HG02870 (cell line): ENCODE measurements around the gene MARCOL.

ENCODE experiments used
- ATAC-seq: cut with Tn5 transposase; IDR thresholded peaks from one replicate; pipeline ENCODE4 v1.9.1; 2021; ENCODE audit warnings: mild to moderate bottlenecking, moderate library complexity; ENCODE audit not compliant: unreplicated experiment

MARCOL gene, protein sequence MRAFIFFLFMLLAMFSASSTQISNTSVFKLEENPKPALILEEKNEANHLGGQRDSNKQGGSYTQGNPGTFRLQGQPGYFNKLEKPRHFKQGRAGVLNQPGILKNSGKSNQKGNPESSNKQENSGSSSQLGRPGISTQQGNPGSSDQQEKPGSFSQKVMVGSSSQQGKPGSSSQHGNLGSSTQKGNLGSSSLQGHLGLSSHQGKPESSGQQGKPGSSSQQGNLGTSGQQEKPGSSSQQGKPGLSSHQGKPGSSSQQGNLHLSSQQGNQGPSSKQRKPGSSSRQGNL

DNA sequence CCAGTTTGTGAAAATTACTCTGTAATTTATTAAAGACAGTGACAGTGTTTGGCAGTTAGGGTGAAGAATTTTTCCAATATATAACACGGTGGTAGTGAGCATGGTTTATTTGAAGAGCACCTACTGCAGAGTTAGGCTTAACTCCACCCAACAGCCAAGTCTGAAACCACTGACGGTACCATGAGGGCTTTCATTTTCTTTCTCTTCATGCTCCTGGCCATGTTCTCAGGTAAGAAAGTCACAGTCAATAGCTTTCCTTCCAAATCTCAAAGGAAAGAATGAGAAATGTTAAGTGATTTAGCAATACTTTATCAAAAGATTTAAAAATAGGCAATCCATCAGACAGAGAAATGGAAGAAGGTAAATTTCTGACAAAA, at the start of gene MARCOL:
MARCOL (plus strand) TSS at position 108 of the 377 bp plus-strand sequence; CDS start at position 181, 73 bp downstream.
- ATAC-seq: no peak

DNA sequence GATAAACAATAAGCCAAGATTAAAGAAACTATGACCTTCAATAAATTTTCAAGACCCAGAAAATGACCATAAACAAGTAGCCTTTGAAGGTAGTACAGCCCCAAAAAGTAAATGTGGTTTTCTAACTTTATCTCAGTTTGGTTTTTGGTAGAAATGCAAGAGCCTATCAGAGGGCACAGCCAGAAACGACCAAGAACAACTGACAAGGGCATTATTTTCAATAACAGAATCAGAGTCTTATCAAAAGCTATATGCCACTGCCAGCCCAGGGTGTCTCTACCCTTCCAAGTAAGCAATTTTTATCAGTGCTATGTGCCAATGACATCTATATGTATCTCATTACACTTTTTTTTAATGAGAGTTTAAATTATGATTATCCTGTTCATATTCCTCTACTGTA, 47.3 kb upstream of the MARCOL start:
- ATAC-seq: no peak

DNA sequence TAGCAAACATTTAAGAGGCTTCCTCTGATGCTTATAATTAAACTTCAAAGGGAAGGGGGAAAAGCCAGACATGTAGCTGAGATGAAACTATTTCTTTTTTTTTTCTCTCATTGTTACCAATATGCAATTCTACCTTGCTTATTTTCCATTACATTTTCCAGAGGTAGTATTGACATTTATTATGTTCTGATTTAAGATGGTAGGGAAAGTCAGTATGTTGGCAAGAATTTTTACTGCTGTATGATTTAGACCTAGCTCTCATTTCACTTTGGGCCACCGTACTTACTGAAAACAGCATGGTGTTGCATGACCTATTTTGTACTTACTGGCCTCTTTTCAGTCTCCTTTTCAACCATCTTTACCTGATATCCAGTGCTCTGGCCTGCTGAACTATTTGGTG, 45.1 kb upstream of the MARCOL start:
- ATAC-seq: no peak

DNA sequence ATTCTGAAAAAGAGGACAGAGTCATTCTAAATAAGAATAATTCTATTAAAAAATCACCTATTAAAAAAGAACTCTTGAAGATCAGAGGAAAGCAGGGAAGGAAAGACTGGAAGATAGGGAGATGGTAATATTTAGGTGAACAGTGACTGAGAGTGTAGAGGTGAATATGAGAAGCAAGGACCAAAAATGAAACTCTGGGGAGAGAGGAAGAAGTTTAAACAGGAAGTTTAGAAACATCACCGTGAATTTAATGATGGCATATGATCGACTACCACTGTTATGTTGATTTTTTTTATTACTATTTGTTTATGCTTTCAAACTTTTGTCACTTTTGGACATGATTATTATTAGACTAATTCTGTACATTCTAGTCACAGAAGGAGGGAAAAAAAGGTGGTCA, 37.2 kb upstream of the MARCOL start:
- no peak for ATAC-seq

DNA sequence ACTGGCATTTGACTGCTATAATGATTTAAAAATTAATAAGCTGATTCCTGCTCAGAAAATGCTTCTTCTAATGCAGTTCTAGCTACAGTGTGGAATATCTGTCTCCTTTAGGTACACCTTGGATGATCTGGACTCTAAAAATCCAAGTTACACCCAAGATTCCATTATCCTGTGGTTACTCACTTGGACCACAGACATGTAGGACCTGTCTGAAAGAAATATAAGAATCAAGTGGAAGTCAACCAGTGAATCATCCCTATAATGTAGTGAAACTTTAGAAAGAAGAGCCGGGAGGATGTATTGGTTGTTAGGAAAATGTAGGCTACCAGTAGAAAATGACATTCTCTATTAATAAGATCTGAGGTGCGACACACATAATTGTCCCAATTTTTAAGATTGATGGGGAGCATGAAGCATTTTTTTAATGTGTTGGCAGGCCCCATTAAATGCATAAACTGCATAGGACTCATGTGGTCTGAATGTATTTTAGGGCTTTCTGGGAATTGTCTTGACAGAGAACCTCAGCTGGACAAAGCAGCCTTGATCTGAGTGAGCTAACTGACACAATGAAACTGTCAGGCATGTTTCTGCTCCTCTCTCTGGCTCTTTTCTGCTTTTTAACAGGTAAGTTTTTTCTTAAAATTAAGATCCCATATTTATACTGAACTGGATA, 35.7 kb upstream of the MARCOL start, which contains the start of gene SPINK6:
SPINK6 (plus strand) TSS at position 512 of the 673 bp plus-strand sequence; CDS start at position 567, 55 bp downstream.
- no peak for ATAC-seq

DNA sequence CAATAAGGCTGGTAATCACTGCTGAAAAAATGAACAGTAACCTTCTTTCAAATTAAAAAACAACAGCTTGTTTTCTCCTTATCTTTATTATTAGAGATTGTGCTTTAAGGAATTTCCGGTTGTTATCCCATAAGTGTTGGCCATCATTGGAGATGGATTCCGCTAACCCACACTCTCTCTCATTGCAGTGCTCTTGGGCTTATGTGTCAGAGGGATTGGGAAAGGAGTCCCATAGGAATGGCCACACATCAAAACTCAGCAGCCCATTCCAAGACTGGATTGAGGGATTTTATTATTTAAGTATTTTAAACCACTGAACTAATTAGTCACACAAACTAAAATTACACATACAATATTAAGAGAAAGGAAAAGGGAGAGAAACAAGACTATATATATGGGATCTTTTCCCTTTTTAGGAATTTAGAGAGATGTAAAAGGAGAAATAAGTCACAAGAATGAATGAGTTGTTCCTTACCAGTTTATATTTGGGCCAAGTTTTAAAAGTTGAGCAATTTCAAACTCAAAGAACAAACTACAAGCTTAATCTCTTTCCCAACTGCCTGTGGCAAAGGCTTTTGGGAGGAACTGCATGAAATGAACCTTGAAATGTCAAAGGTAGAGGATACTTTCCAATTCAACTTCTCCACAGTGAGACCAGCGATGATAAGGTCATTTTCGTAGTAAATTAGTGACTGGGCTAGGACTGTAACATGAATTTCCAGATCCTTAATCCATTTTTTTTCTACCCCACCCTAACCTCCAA, 33.1 kb upstream of the MARCOL start:
- no peak for ATAC-seq

DNA sequence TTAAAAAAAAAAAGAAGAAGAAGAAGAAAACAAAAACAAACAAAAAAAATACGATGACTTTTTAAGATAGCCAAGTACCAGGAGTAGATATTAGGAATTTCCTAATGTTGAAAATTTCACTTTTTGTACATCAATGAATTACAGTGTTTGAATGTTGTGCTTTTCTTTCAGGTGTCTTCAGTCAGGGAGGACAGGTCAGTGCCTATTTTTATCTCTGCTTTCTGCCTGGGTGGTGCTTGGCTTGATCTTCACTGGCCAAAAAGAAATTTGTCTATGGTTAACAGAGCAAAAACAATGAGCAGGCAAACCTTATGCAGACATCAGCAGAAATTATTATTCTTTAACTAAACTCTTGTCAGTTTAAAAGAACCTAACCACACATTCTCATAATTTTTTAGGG, 32.5 kb upstream of the MARCOL start:
- no peak for ATAC-seq

DNA sequence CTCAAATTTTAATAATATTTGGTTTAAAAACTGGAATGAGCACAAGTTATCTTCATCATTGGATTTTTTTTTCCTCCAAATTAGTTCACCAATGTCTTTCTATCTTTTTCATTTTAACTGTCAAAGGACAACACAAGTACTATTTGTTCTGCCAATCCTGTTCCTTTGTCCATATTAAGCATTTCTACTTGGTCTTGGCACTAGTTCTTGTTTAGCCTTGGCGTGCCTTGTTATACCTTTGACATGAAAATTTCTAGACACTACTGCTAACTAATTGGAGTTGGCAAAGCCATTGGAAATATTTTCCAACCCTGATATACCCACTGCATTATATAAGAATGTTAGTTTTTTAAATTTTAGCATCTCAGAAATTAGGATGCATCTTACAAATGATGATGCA, 31.7 kb upstream of the MARCOL start:
- no peak for ATAC-seq

DNA sequence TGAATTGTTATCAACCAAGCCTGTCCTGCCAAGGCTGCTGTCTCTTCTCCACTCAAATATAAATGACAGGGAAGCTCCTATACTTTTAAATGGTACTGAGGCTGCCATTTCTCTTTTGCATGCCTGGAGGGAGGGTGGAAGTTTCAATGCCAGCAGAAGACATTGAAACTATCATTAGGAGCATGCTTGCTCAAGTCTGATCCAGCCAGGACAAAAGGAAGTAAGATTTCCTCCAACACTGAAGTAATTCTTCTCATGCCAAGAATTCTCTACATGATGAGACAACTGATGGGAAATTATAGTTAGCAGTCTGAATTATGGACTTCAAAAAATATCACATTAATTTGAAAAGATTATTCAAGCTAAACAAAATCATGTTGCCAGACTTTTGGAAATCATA, 30.1 kb upstream of the MARCOL start:
- no peak for ATAC-seq

DNA sequence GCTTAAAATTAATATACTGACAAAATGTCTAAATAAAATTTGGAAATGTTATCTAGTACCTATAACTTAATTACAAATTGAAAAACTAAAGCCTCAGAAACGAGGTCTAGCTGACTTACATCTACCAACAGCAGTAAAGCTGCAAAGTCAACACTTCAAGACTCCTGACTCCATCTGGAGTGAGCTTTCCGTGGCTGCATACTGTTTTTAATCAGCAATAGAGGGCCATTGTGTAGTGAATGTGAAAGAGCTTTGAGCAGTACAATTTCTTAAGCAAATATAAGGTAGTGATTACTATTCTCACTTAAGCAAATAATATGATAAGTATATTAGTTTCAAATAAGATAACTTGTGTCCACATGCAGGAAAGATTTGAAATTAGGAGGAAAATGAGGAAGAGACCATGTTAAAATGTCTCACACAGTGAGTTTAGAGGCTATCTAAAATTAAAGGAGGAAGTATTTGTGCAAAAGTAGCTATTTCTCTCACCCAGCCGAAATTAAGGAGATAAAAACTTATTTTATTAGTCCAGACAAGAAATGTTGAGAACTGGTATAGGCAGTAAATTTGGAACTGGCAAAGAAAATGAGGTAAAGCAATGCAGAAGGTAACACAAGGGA, 29.1 kb upstream of the MARCOL start:
- ATAC-seq: no peak

DNA sequence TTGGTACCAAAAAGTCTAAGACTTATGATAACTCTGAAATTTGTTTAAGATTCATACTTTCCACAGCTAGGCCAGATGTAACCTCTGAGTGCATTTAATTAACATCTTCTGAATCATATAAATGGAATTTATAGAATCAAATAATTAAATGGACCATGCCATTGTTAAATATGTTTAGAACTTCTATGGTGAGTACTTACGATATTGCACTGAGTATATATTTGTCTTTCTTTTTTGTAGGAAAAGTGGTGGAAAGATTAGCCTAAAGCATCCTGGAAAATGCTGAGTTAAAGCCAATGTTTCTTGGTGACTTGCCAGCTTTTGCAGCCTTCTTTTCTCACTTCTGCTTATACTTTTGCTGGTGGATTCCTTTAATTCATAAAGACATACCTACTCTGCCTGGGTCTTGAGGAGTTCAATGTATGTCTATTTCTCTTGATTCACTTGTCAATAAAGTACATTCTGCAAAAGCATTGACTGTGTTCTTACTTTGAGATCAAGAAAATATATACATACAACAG, 23.6 kb upstream of the MARCOL start:
- no peak for ATAC-seq

DNA sequence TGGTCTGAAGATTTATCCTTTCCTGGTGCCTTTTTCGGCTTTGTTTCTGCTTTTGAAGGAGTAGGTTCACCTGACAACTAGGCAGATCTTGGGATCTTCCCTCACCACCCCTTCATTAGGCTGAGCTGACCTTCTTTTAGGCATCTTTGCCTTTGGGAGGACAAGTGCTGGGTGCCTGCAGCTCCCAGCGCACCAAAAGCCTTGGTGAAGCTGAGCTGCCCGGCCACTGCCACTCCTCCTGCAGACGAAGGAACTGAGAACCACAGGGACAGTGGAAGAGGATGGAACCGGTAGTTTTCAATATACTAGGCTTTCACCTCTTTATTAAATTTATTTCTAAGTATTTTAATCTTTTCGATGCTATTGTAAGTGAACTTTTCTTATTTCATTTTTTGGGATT, 16.8 kb upstream of the MARCOL start:
- no peak for ATAC-seq

DNA sequence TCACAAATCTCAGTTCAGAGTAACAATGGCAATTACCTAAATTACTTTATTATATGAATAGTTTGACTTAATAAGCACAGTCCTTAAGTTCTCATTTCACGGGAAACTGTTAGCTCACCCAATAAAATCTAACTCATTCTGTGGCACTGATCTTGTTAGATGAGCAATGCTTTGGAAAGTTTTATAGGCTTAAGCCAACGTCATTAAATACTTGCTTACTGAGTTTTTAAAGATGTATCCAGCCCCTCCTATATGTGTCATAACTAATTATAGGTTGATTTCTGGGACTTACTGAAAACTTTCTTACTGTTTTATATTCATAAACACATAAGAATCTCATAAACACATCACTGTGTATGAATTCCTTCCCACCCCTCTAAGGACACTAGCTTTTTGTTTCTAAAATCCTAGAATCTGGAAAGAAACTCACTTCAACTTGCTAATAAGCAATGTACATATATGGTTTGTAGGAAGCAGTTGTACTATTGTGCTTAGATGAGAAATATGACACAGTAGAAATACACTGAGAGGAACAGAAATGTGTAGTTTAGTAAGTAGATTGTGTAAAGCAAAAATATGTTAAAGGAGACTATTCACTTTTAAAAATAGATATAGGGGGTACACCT, 14.1 kb upstream of the MARCOL start:
- ATAC-seq: no peak

DNA sequence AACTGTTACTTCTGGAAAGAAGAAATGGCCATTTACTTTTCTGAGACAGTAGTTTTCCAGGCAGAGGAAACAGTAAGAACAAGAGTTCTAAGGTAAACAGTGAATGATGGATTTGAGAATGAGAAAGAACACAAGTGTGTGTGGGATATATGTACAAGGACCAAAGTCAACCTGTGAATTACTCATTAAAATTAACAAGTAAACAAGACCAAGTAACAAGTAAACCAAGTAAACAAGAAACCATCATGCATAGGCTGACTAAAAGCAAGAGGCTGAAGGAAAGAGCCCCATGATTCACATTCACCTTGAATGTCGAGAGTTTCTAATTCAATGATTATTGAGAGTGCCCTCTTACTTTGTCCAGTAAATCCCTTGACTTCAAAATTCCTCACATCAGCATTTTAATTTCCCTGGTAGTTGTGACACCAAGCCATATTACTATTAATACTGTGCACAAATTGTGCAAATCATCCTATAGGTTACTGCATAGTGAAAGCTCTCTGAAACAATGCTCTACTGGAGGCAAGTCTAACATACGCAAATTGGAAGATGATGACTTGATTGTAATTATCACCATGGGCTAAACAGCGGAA, 9.8 kb upstream of the MARCOL start:
- ATAC-seq: no peak

DNA sequence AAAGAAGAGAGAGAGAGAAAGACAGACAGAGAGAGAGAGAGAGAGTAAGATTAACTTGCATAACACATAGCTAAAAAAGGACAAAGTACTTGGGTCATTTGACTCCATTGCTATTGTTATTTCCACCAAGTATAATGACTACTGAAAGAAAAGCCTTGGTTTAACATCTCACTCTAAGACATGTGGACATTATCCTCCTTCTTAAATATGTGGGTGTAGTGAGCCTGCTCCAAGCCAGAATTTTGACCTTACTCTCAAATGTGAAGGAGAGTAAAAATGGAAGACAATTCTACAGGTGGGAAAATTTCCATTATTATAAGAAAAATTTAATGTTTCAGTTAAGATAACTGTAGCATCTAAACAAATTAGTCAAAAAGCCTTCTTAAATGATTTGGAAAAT, 8.5 kb upstream of the MARCOL start:
- ATAC-seq: no peak

DNA sequence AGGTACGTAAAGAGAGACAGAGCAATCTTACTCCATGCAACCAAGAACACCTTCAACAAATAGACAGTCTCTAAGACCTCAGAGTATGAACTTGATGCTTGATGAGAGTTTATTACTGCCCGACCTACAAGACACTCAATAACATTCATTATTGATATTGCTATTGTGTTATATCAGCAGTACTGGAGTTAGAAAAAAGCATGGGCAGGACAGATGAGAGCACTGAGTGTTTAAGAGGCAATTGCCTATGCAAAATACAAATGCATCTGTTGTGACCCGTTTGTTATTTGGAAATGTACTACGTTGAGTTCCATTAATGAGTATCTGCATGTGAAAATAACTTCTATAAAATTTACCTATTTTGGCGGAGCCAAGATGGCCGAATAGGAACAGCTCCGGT, 8.1 kb upstream of the MARCOL start:
- no peak for ATAC-seq

DNA sequence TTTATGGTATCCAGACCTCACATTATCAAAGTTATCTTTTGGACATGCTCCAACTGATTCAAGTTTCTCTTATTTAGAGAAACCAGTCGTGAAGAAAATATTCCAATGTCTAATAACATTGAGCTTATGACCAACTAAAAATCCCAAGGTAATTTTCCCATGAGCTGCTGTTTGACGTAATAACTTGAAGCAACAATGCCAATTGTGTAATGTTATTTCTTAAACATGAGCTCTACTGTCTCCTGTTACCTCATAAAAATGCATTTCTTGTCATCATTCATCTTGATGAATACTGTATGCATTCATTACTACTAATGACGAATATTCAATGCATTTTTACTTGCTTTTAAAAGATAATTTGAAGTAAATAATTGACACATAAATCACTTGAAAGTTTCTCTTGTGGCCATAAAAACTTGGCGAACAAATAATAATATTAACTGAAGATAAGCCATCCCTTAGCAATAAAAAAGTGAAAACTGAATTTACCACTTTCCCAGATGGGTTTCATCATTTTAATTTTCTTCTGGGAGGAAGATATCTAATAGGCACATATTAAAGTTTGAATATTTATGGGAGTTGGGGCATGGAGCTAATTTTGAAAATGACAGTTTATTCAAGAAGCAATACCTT, 424 bp upstream of the MARCOL start:
- no peak for ATAC-seq

DNA sequence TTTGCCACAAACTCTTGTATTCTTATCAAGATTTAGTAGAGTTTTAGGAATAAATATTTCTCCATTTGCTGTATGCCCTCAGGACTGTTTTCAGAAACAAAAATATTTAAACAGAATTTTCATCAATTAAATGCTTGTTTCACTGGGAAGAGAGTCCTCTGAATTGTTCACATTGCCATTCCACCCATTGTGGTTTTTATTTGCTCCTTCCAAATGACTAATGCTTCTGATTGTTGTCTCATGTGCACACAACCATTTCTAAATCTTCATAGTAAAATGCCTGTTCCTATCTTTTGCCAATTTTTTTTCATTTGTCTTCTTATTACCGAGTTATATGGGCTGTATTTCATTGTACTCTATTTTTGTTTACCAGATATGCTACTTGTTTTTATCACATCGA, 10.6 kb downstream of the MARCOL start:
- no peak for ATAC-seq

DNA sequence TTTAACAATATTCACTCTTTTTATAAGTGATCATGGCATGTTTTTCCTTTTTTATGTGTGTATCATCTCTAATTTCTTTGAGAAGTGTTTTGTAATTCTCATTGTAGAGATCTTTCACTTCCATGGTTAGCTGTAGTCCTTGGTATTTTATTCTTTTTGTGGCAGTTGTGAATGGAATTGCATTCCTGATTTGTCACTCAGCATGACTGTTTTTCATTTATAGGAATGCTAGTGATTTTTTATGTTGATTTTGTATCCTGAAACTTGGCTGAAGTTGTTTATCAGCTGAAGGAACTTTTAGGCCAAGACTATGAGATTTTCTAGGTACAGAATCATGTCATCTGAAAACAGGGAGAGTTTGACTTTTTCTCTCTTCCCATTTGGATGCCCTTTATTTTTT, 17.1 kb downstream of the MARCOL start:
- ATAC-seq: no peak

DNA sequence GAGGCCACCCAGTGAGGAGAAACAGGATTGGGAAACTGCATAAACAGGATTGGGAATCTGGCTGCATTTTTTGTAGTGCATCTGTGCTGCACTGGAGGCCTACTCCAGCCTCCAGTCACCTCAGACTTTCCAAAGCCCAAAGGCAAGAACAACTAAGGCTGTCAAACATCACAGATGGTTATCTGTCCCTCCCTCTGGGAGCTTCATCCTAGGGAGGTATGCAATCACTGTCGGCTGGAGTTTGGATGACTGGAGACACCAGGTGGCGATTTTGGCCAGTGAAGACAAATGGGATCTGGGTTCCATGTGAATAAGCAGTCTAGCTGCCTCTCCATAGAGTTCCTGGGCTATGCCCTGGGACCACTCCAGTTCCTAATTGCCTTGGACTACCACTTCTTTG, 21.0 kb downstream of the MARCOL start:
- no peak for ATAC-seq
